Esophagus (tissue), 2 donors: ENCODE data around the gene PIRT. TPM values are rescaled to one million over a fixed set of nuclear protein-coding genes. Genes with fewer than 3 reads are reported as not detected.
"Not testable (repeated sequence)": the region's sequence is repeated elsewhere in the genome, so short reads cannot be mapped to it uniquely, and the experiment has no call there.

ENCODE experiments used
- H3K27ac ChIP-seq, 2 donors: one replicate each; pipeline ENCODE4 v1.5.1; 2013; ENCODE audit warnings: low read depth in 2 of 2, mild to moderate bottlenecking in 2 of 2, inconsistent platforms in 1 of 2, low read length in 1 of 2, moderate library complexity in 1 of 2
- H3K27me3 ChIP-seq, 2 donors: one replicate each; pipeline ENCODE4 v1.6.1; 2013; ENCODE audit warnings: low read length in 2 of 2, control low read depth in 1 of 2, mild to moderate bottlenecking in 1 of 2; ENCODE audit not compliant: insufficient read depth in 2 of 2, control insufficient read depth in 1 of 2
- H3K36me3 ChIP-seq, 2 donors: one replicate each; pipeline ENCODE4 v1.6.1; 2013; ENCODE audit warnings: low read length in 1 of 2; ENCODE audit not compliant: control insufficient read depth in 2 of 2, insufficient read depth in 2 of 2
- H3K4me1 ChIP-seq, 2 donors: one replicate each; pipeline ENCODE4 v1.6.1; 2013; ENCODE audit warnings: low read length in 1 of 2; ENCODE audit not compliant: control insufficient read depth in 2 of 2, insufficient read depth in 2 of 2
- H3K4me3 ChIP-seq, 2 donors: one replicate each; pipeline ENCODE4 v1.5.1; 2013; ENCODE audit warnings: low read length in 2 of 2, mild to moderate bottlenecking in 2 of 2, low read depth in 1 of 2, moderate library complexity in 1 of 2
- H3K9me3 ChIP-seq, 2 donors: one replicate each; pipeline ENCODE4 v1.6.1; 2013; ENCODE audit warnings: mild to moderate bottlenecking in 2 of 2, low read depth in 1 of 2, low read length in 1 of 2, moderate library complexity in 1 of 2; ENCODE audit not compliant: control insufficient read depth in 2 of 2, insufficient read depth in 1 of 2
- WGBS, 2 donors: extraction: QIAGEN DNeasy Blood & Tissue Kit; methylation state at CpG; one replicate each; pipeline ENCODE4 v1.1.7; 2013; 5-methylcytosine and 5-hydroxymethylcytosine counted together
- polyA plus RNA-seq, 2 donors: library from polyadenylated mRNA; stranded (reverse); fragments of 200-250 nt; gene quantifications; one replicate each; pipeline ENCODE4 v1.2.3, GENCODE V29; 2013
- donor health status: healthy with polysubstance abuse.
- donor health status: Bipolar disorder and iron deficiency.

The PIRT gene
- under 1 TPM in 1 of 2 donors, not detected in 1; 0.01 TPM for polyA plus RNA-seq

- Histone ChIP-seq H3K4me3 (no peak within 1 kb of the TSS), H3K27me3 (no peaks in the 10 kb centered on the region), H3K9me3 (no peaks in the 10 kb centered on the region), H3K36me3 (no peaks in the 10 kb centered on the region), H3K4me1 (no peaks in the 10 kb centered on the region), H3K27ac (no peak within 1 kb of the TSS)
- WGBS, 2 donors = 64 to 65% methylated on average over 8 of the region's 8 CpGs
Measured at GRCh38 chr17:10837921-10838320, at the start of gene PIRT. PIRT (minus strand) TSS chr17:10838087; CDS start chr17:10825645, 12,442 bp downstream.

- Histone ChIP-seq H3K27me3 (no peaks in the 10 kb centered on the region), H3K4me3 (no peak overlapping the region), H3K9me3 (no peaks in the 10 kb centered on the region), H3K36me3 (no peaks in the 10 kb centered on the region), H3K27ac (no peak overlapping the region), H3K4me1 (no peaks in the 10 kb centered on the region)
- WGBS, 2 donors = 24 to 26% methylated on average over 4 of the region's 4 CpGs
Measured at GRCh38 chr17:10881959-10882358, 44.1 kb upstream of the PIRT start.

DNA sequence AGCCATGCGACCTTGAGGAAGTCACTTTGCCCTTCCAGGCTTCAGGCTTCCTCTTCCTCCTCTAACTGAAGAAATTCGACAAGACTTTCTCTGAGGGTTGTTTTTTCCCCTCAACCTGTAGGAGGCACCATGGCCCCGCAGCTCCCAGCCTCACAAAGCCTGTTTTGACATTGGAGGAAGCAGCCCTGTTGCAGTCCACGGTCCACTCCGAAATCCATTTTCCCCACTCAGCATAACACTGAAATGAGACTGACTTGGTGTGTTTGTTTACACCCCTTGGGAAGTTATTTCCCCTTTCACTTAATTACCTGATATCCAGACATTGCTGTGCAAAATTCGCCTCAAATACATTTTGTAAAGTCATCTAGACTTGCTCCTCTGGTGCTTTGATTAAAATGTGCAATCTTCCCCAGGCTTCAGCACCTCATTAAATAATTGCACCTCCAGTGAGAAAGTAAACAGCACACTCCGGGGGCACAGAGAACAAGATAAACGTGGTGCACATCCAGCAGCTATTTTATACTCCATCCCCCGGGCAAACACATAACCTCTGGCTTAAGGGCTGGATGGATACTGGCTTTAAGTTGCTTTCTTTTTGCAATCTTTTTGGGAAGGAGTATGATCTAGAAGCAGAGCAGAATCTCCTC is 41.4 kb upstream of the PIRT start:
- no peaks in the 10 kb centered on the region for H3K4me1 ChIP-seq
- WGBS, 2 donors = 14 to 17% methylated on average over 9 of the region's 9 CpGs
- no peaks in the 10 kb centered on the region for H3K36me3 ChIP-seq

GRCh38 chr17:10875984-10876555 is 38.2 kb upstream of the PIRT start:
- no peaks in the 10 kb centered on the region for H3K4me1 ChIP-seq
- WGBS, 2 donors = 4 to 5% methylated on average over 7 of the region's 7 CpGs
- no peak overlapping the region for H3K27ac ChIP-seq
- H3K9me3 ChIP-seq = no peaks in the 10 kb centered on the region
- no peaks in the 10 kb centered on the region for H3K27me3 ChIP-seq
- H3K36me3 ChIP-seq = no peaks in the 10 kb centered on the region
- no peak overlapping the region for H3K4me3 ChIP-seq

More for the DNA sequence above, 41.4 kb upstream of the PIRT start:
- H3K27me3 ChIP-seq = no peaks in the 10 kb centered on the region
- no peak overlapping the region for H3K4me3 ChIP-seq
- H3K27ac ChIP-seq = no peak overlapping the region
- H3K9me3 ChIP-seq = no peaks in the 10 kb centered on the region

GRCh38 chr17:10875430-10875851 is 37.6 kb upstream of the PIRT start:
- 25% methylated on average over 9 of the region's 9 CpGs for WGBS, 2 donors
- Histone ChIP-seq H3K4me1 (no peaks in the 10 kb centered on the region), H3K9me3 (no peaks in the 10 kb centered on the region)

DNA sequence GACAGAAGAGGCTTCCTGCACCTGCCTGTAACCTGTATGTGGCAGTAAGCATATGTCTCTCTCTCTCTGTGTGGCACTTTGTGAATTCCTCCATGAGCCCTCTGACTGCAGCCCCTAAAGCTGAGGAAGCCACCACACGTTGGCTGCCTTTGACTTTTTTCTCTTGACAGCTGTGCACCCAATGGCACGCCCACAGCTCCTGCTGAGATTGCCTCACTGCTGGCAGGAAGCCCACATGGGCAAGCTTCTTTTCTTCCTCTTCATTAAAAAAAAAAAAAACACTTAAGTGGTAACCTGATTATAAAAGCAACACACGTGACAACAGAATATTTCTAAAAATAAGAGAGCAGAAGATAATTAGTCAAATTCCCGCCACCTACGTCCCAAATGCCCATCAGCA is 34.0 kb upstream of the PIRT start:
- 33 to 43% methylated on average over 5 of the region's 5 CpGs for WGBS, 2 donors
- H3K36me3 ChIP-seq = no peaks in the 10 kb centered on the region
- no peak overlapping the region for H3K4me3 ChIP-seq
- H3K27ac ChIP-seq = no peak overlapping the region
- no peaks in the 10 kb centered on the region for H3K4me1 ChIP-seq
- H3K9me3 ChIP-seq = no peaks in the 10 kb centered on the region
- no peaks in the 10 kb centered on the region for H3K27me3 ChIP-seq

More at GRCh38 chr17:10875430-10875851, 37.6 kb upstream of the PIRT start:
- Histone ChIP-seq H3K27me3 (no peaks in the 10 kb centered on the region), H3K4me3 (no peak overlapping the region), H3K36me3 (no peaks in the 10 kb centered on the region), H3K27ac (no peak overlapping the region)

DNA sequence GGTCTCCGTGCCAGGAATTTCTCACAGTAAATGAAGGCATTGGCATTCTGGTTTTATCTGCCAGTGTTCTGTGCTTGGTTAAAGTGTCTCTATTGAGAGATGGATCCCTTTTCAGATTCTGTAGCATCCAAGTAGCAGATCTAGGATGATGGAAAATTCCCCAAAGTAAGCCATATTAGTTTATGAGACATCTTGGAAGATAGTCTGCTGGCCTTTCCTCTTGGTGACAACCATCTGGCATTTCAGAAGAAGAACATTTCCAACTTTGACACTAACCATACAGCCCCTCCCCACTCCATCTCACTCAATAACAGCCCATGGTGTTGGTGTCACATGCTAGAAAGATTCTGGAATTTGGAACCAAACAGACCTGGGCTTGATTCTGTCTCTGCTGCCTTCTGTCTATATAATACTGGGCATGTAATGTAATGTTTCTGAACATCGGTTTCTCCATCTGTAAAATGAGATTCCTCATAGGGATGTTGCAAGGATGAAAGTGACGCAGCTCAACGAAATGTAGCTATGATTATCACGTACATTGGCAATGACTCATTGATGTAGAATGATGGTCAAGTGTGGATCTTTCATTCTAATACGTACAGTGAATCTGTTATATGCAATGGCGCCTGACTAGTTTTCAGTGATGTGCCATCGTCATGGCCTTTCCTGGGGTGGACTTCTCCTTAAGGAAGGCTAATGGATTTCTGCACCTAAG is 32.6 kb upstream of the PIRT start:
- no peaks in the 10 kb centered on the region for H3K27me3 ChIP-seq
- WGBS, 2 donors = 84 to 85% methylated on average over 8 of the region's 8 CpGs
- H3K27ac ChIP-seq = no peak overlapping the region
- no peaks in the 10 kb centered on the region for H3K4me1 ChIP-seq
- H3K4me3 ChIP-seq = no peak overlapping the region
- no peaks in the 10 kb centered on the region for H3K36me3 ChIP-seq
- no peaks in the 10 kb centered on the region for H3K9me3 ChIP-seq

- H3K4me1 ChIP-seq, H3K27me3 ChIP-seq, H3K36me3 ChIP-seq, H3K9me3 ChIP-seq, H3K27ac ChIP-seq, H3K4me3 ChIP-seq: not testable (repeated sequence)
- 85 to 92% methylated on average over 2 of the region's 2 CpGs for WGBS, 2 donors
Measured at GRCh38 chr17:10868744-10869143, 30.9 kb upstream of the PIRT start.

GRCh38 chr17:10859051-10859450 is 21.2 kb upstream of the PIRT start:
- Histone ChIP-seq H3K4me3 (no peak overlapping the region), H3K9me3 (peaks cover 0 to 3% of the 10 kb centered on the region in 2 donors), H3K27ac (no peak overlapping the region), H3K4me1 (no peaks in the 10 kb centered on the region), H3K27me3 (no peaks in the 10 kb centered on the region), H3K36me3 (no peaks in the 10 kb centered on the region)
- 73 to 87% methylated on average over 3 of the region's 3 CpGs for WGBS, 2 donors
